ENCODE measurements around the gene TBC1D26. TPM values are rescaled to one million over a fixed set of nuclear protein-coding genes. Genes with fewer than 3 reads are reported as not detected.
"Not testable (repeated sequence)": the region's sequence is repeated elsewhere in the genome, so short reads cannot be mapped to it uniquely, and the experiment has no call there.

TBC1D26 gene
- 0.67 TPM for polyA plus RNA-seq (ENCODE audit: insufficient read length)
- long read RNA-seq, donor 1 = 0 reads
- long read RNA-seq, donor 2 = 0 reads
- long read RNA-seq, donor 3 = 0 reads
- long read RNA-seq, donor 4 = 0 reads
- long read RNA-seq, donor 5 = 0 reads
- long read RNA-seq, donor 6 = 0 reads
- long read RNA-seq, donor 7 = 0 reads
- long read RNA-seq, donor 8 = 0 reads

GRCh38 chr17:15731900-15732299 lies at the start of gene TBC1D26:
Gene TBC1D26 (plus strand): TSS chr17:15732283. CDS start chr17:15735349, 3,066 bp downstream.
- DNase-seq = not testable (repeated sequence)

DNA sequence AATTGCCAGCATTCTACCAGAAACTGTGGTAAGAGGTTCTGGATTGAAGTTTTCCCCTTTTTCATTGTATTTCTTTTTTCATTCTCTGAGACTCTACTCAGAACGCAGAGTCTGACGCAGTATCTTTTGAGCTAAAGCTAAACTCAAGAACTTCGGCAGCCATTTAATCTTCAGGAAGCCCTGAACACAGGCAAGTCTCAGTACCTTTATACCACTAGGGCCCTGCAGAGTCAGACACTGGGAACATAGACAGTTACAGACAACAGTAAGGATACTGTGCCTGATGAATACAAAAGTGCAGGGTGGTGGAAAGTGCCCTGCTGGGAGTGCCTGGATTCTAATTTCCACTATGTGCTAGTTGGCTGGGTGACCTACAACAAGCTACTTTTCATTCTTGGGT lies 48.9 kb upstream of the TBC1D26 start:
- not testable (repeated sequence) for DNase-seq

GRCh38 chr17:15683824-15684478 lies 48.1 kb upstream of the TBC1D26 start, which contains the start of gene TRIM16:
Gene TRIM16 (minus strand): TSS chr17:15684311. CDS start chr17:15651609, 32,702 bp downstream.
- peak; percentile 65 for DNase-seq

DNA sequence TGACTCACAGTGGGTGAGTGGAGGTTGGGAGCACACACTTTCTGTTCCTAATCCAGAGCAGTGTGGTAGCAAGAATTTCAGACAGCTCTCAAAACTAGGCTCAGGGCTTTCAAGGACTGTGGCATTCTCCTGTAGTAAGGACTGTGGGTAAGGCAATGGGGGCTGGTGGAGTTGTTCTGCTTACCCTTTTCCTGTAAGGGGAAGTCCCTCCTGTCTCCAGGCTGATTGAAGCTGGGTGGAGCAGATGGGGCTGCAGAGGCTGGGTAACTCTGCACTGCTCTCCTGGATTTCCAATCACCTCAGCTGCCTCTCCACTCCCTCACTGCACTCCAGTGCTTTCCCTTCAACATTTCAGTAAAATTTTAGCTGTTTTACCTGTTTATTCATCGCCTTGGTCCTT lies 44.6 kb upstream of the TBC1D26 start:
- not testable (repeated sequence) for DNase-seq

- DNase-seq = not testable (repeated sequence)
These were observed 33.1 kb upstream of the TBC1D26 start for GRCh38 chr17:15698967-15699366.

GRCh38 chr17:15699413-15699924 lies 32.6 kb upstream of the TBC1D26 start, which contains the start of gene ZNF286A:
Gene ZNF286A (plus strand): TSS chr17:15699752. CDS start chr17:15700330, 578 bp downstream.
- peak; percentile 97 for DNase-seq

DNA sequence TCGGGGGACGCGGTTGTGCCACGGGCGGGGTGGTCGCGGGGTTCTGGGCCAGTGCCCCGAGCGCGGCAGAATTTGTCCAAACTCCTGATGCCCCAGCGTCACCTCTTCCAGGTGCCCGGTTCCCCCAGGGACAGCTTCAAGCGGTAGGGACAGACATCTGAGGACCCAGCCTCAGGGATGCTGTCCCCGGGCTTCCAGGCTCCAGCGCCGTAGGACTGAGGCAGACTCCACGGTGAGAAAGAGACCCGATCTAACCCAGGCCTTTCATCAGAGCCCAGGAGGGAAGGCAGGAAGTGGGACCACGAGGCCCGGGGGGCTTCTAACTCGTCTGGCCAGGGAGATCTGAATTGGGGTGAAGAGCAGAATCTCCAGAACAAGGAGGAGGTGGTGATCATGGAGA lies 32.1 kb upstream of the TBC1D26 start:
- DNase-seq = not testable (repeated sequence)

DNA sequence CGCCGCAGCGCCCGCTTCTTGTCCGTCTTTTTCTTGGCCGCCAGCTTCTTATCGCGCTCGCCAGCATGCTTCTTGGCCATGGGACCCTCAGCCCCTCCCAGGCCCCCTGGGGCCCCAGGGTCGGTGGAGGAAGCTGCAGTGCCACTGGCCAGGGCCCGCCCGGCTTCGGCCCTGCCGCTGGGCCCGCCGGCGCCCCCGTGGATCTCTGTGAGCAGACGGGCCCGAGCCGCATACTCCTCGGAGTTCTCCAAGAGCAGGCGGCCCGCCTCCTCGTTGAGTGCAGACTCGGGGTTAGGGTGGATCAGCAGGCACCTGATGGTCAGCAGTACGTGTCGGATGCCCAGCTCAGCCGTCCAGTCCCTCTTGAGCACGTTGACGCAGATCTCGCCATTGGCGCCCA lies 27.8 kb upstream of the TBC1D26 start:
- not testable (repeated sequence) for DNase-seq

GRCh38 chr17:15704813-15705212 lies 27.3 kb upstream of the TBC1D26 start:
- not testable (repeated sequence) for DNase-seq

GRCh38 chr17:15708879-15709278 lies 23.2 kb upstream of the TBC1D26 start:
- not testable (repeated sequence) for DNase-seq

DNA sequence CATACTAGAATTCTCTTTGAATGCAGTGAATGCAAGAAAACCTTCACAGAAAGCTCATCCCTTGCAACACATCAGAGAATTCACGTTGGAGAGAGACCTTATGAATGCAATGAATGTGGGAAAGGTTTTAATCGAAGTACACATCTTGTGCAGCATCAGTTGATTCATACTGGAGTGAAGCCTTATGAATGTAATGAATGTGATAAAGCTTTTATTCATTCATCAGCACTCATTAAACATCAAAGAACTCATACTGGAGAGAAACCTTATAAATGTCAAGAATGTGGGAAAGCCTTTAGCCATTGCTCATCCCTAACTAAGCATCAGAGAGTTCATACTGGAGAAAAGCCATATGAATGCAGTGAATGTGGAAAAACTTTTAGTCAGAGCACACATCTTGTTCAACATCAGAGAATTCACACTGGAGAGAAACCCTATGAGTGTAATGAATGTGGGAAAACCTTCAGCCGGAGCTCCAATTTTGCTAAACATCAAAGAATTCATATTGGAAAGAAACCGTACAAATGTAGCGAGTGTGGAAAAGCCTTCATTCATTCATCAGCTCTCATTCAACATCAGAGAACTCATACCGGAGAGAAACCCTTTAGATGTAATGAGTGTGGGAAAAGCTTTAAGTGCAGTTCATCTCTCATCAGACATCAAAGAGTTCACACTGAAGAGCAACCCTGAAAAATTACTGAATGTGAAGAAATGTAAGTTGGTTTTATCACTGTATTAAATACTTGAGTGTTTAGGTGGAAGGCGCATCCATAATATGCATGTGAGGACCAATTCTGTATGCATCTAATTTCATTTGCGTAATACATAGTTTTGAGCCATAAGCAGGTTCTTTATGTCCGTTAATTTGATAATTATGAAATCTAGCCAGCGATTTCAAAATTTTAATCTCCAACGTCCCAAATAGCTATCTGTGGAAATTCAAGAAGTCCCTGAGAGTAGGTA lies 15.2 kb upstream of the TBC1D26 start:
- DNase-seq = not testable (repeated sequence)

GRCh38 chr17:15730535-15730934 lies 1.5 kb upstream of the TBC1D26 start:
- not testable (repeated sequence) for DNase-seq

DNA sequence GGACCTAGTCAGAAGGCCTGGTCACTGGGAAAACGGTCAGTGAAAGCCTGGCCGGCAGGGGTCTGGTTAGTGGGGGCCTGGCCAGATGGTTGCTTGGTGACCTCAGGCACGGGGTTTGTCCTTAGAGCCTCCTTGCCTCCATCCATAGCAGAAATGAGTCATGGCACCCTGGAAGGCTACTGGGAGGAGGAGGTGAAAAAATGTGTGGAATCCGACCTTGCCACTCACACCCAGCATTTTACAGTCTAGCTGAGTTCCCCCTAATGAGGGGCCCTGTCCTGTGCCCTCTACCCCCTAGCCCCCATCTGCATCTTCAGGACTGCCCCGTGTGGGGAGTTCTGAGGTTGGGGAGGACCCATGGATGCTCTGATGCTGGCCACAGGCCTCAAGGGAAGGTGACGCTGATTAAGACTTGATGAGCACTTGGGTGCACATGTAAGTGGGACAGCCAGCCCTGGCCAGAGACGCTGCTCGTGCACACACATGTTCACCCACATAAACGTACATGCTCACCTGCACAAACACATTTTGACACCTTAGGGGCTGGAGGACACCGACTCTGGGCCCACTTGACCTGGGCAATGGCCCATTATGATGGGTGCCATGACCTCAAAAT lies 1.2 kb downstream of the TBC1D26 start:
- DNase-seq = not testable (repeated sequence)

- not testable (repeated sequence) for DNase-seq
These were observed 4.5 kb downstream of the TBC1D26 start for GRCh38 chr17:15736578-15736977.

- DNase-seq = no peak
These were observed 6.0 kb downstream of the TBC1D26 start for GRCh38 chr17:15738066-15738465.

DNA sequence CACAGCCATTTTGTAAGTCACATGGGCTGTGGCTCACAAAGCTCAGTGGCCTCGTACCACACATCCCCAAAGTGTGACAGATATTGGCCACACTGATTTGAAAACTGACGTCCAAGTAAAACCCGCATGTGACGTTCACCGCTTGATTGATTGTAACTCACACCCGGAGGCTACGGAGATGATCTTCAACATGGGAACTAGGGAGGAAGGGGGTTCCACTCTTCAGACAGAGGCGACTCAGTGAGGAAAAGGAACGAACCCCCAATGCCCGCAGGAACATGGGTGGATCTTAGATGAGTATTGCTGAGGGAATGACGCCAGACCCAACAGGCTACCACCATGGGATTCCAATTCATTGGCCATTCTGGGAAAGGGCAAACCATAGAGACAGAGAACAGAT lies 7.2 kb downstream of the TBC1D26 start:
- not testable (repeated sequence) for DNase-seq

DNA sequence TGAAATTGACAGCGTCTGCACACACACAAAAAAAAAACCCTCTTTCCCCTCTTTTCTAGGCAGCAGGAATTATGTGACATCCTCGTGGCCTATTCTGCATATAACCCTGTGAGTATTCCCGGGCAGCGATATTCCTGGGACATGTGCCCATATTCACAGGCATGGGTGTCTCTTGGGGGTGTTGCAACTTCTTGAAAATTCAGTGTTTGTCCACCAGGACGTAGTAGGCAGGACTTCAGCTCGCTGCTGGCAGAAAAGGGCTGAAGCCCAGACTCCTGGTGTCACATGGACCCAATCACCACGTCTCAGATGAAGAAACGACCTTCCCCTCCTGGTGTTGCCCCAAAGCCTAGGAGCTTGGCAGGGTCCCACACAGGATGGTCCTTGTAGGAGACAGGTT lies 8.0 kb downstream of the TBC1D26 start:
- not testable (repeated sequence) for DNase-seq

- DNase-seq = no peak
These were observed 8.6 kb downstream of the TBC1D26 start for GRCh38 chr17:15740570-15741120.

DNA sequence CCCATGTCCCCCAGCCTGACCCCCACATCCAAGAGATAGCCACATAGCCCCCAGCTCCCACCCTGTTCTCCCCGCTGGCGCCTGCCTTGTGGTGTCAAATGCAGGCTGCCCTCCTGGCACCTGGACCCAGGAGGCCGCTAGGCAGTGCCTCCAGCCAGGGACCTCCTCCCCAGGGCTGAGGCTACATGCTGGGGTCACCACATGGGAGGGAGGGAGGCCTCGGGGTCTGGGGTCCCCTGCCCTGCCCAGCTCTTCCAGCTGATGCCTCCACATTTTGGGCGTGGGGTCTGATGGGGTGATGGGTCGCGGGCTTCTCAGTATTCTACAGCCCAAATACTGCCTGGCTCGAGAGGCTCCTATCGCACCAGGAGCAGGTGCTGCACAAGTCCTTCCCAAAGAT lies 9.5 kb downstream of the TBC1D26 start:
- DNase-seq = no peak

DNA sequence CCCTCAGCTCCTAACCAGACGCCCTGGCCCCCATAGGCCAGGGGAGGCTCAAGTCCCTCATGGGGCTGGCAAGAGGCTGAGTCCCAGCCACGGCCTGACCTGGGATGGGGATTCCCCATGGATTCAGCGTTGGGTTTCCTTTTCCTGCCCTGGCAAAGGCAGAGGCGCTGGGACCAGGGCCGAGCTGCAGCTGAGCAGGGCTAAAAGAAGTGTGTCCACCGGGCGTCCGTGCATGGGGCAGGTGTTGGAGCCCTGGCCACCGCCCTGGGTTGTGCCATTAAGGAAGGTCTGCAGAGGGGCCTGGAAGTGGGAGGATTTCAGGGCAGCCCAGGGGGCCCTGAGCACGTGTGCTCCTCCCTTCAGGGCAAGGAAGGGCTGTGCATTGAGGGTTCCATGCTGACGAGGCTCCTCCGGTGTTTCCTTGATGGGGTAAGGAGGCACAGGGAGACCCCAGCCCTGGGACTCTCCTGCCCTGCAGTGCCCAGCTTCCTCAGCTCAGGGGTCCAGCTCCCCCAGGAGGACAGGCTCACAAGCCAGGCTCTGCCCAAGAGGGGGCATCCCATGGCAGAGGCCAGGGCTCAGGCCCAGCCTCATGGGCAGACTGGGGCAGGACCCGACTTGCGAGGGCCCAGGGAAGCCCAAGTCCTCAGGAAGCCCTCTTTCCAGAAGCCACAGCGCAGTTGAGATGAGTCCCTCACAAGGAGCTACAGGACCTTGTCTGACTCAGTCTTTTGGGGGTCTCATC lies 10.1 kb downstream of the TBC1D26 start:
- DNase-seq = no peak

- no peak for DNase-seq
These were observed 10.8 kb downstream of the TBC1D26 start for GRCh38 chr17:15742921-15743320.
